OCI-LY3 (cell line): ENCODE results near the gene TICRR.

Experiments
- H2AFZ ChIP-seq: fragments of 200-600, 300-600 bp; shearing (Covaris generic); 2 replicates; pipeline ENCODE4 v1.6.0; 2014; ENCODE audit warnings: antibody characterized with exemption, low read depth, low read length
- H3K27ac ChIP-seq: fragments of 200-600, 300-600 bp; sonication (generic); 2 replicates; pipeline ENCODE4 v1.5.1; 2014; ENCODE audit warnings: mild to moderate bottlenecking, low read length, moderate library complexity, mixed read lengths
- H3K27me3 ChIP-seq: fragments of 200-600, 300-600 bp; sonication (generic); 2 replicates; pipeline ENCODE4 v1.6.1; 2014; ENCODE audit warnings: low read depth, low read length, mixed read lengths
- H3K36me3 ChIP-seq: fragments of 200-600, 300-600 bp; sonication (generic); replicated peaks from 2 replicates; pipeline ENCODE3; 2014; ENCODE audit warnings: low read depth, low read length, mixed read lengths
- H3K4me1 ChIP-seq: fragments of 300-600, 200-600 bp; sonication (generic); 2 replicates; pipeline ENCODE4 v1.6.1; 2014; ENCODE audit warnings: low read length, mixed read lengths
- H3K4me2 ChIP-seq: fragments of 200-600, 300-600 bp; sonication (generic); 2 replicates; pipeline ENCODE4 v1.6.1; 2014; ENCODE audit warnings: low read length, mixed read lengths
- H3K4me3 ChIP-seq: fragments of 300-600, 200-600 bp; sonication (generic); 2 replicates; pipeline ENCODE4 v1.5.1; 2014; ENCODE audit warnings: antibody characterized with exemption, mild to moderate bottlenecking, low read length, moderate library complexity
- H3K79me2 ChIP-seq: fragments of 300-600, 200-600 bp; shearing (Covaris generic); 2 replicates; pipeline ENCODE4 v1.6.1; 2014; ENCODE audit warnings: mild to moderate bottlenecking, low read length, mixed read lengths
- H3K9ac ChIP-seq: fragments of 300-600, 200-600 bp; shearing (Covaris generic); 2 replicates; pipeline ENCODE4 v1.6.0; 2014; ENCODE audit warnings: mild to moderate bottlenecking, low read length, moderate library complexity
- H3K9me3 ChIP-seq: fragments of 200-600, 300-600 bp; shearing (Covaris generic); 2 replicates; pipeline ENCODE4 v1.6.1; 2014; ENCODE audit warnings: low read length, mixed read lengths; ENCODE audit not compliant: insufficient read depth
- H4K20me1 ChIP-seq: fragments of 200-600, 300-600 bp; sonication (generic); 2 replicates; pipeline ENCODE4 v1.6.1; 2016; ENCODE audit warnings: low read length, mixed read lengths; ENCODE audit not compliant: insufficient read depth
- EZH2phosphoT487 ChIP-seq: fragments of 200-600 bp; shearing (Covaris generic); IDR thresholded peaks from 2 replicates; pipeline ENCODE4 v1.6.1; 2018; ENCODE audit warnings: antibody characterized with exemption, mixed run types, low read depth
- TF ChIP-seq, protein P1 (sequence below): fragments of 200-600, 300-600 bp; sonication (generic); IDR thresholded peaks from 2 replicates; pipeline ENCODE4 v1.5.1; 2014; ENCODE audit warnings: antibody characterized with exemption, low read length, low read depth

The TICRR gene

DNA sequence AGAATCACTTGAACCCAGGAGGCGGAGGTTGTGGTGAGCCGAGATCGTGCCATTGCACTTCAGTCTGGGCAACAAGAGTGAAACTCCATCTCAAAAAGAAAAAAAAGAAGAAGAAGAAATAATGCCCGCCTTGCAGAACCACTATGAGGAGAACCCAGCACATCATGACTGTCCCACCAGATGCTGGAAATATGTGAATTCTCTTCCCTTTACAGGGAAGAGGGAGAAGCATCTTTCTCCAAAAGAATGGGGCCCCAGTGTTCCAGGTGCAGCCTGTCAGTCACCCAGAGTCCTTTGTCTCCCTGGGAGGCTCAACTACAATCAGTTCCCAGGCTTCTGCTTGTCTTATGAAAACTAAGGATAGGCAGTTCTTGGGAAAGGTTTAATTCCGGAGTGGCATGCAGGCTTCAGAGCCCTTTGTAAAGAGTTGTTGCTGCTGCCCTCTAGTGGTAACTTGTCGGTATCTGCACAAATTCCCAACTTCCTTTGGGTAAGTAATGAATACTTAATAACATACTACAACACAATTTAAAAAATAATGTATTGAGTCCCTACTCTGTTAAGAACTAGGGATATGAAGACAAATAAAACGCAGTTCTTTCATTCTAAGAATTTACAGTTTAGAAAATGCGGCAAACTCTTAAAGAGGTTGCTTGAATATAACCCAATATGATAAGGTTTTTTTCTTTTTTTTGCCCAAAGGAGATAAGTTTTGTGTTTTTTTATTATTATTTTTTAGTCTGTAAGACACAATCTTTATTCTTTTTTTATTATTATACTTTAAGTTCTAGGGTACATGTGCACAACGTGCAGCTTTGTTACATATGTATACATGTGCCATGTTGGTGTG, 18.6 kb upstream of the TICRR start:
- no peaks in the 10 kb centered on the region for H3K79me2 ChIP-seq
- no peak overlapping the region for H2AFZ ChIP-seq
- no peaks in the 10 kb centered on the region for H3K36me3 ChIP-seq
- H3K4me1 ChIP-seq, result peaks cover 5% of the 10 kb centered on the region
- no peak overlapping the region for H3K4me3 ChIP-seq
- no peaks in the 10 kb centered on the region for H3K9me3 ChIP-seq
- TF ChIP-seq EZH2phosphoT487, result no peak
- TF ChIP-seq, protein P1, sequence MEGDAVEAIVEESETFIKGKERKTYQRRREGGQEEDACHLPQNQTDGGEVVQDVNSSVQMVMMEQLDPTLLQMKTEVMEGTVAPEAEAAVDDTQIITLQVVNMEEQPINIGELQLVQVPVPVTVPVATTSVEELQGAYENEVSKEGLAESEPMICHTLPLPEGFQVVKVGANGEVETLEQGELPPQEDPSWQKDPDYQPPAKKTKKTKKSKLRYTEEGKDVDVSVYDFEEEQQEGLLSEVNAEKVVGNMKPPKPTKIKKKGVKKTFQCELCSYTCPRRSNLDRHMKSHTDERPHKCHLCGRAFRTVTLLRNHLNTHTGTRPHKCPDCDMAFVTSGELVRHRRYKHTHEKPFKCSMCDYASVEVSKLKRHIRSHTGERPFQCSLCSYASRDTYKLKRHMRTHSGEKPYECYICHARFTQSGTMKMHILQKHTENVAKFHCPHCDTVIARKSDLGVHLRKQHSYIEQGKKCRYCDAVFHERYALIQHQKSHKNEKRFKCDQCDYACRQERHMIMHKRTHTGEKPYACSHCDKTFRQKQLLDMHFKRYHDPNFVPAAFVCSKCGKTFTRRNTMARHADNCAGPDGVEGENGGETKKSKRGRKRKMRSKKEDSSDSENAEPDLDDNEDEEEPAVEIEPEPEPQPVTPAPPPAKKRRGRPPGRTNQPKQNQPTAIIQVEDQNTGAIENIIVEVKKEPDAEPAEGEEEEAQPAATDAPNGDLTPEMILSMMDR, result peak; percentile 89
- H3K27me3 ChIP-seq, result no peaks in the 10 kb centered on the region; the same call in 1 of the 2 replicates
- H4K20me1 ChIP-seq, result no peaks in the 10 kb centered on the region
- no peak overlapping the region for H3K27ac ChIP-seq
- no peak overlapping the region for H3K9ac ChIP-seq
- H3K4me2 ChIP-seq, result no peak overlapping the region

DNA sequence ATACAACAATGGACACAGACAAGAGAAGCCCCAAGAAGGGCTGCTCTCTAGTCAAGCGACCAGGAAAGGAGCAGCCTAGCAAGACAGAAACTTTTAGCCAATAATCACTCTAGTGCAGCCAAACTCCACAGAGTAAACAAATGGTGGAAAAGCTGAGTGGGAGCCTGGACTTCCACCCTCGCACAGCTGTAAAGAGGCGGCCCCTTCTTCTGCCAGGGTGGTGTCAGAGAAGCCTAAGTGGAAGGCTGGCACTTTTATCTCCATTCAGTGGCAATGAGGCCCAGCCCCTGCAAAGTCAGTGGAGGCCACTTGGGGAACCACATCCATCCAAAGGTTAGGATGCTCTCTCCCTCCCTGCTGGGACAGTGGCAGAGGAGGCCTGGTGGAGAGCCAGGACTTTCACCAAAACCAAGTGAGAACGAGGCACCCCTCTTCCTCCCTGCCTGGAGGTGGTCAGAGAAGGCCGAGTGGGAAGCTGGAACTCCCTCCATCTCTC, 15.5 kb upstream of the TICRR start:
- Histone ChIP-seq H3K9ac (no peak overlapping the region), H3K4me1 (no peaks in the 10 kb centered on the region), H3K4me2 (no peak overlapping the region), H3K79me2 (no peaks in the 10 kb centered on the region), H2AFZ (no peak overlapping the region), H3K9me3 (no peaks in the 10 kb centered on the region), H3K27me3 (no peaks in the 10 kb centered on the region; the same call in 1 of the 2 replicates), H3K36me3 (no peaks in the 10 kb centered on the region), H3K4me3 (no peak overlapping the region), H3K27ac (no peak overlapping the region), H4K20me1 (no peaks in the 10 kb centered on the region)
- TF ChIP-seq, protein P1, result no peak
- no peak for TF ChIP-seq EZH2phosphoT487

DNA sequence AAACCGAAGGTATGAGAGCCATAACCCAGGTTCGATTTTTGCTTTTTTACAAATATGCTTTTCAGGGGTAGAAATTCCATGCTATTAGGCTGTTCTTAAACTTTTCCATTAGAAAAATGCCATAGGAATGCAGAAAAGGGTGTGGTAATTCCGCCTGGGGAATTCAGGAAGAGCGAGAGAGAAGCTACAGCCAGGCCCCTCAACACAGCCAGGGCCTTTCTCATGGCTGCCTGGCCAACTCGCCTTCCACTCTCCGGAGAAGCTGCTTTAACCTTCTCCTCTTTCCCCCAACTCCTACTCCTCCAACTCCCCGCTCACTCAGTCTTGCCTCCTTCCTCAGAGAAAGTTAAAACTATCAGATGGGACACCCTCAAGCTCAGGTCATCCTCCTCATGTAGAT, 9.1 kb upstream of the TICRR start:
- Histone ChIP-seq H3K79me2 (no peaks in the 10 kb centered on the region), H3K4me3 (no peak overlapping the region), H3K4me1 (no peaks in the 10 kb centered on the region), H3K27me3 (no peaks in the 10 kb centered on the region), H3K9ac (no peak overlapping the region), H3K36me3 (no peaks in the 10 kb centered on the region), H3K27ac (no peak overlapping the region), H2AFZ (no peak overlapping the region), H3K4me2 (no peak overlapping the region), H3K9me3 (no peaks in the 10 kb centered on the region), H4K20me1 (no peaks in the 10 kb centered on the region)
- TF ChIP-seq EZH2phosphoT487, result no peak
- TF ChIP-seq, protein P1, result no peak

GRCh38 chr15:89566621-89567294, 8.5 kb upstream of the TICRR start:
- Histone ChIP-seq H3K27me3 (no peaks in the 10 kb centered on the region), H2AFZ (no peak overlapping the region), H4K20me1 (no peaks in the 10 kb centered on the region), H3K9ac (no peak overlapping the region), H3K9me3 (no peaks in the 10 kb centered on the region), H3K79me2 (no peaks in the 10 kb centered on the region), H3K27ac (no peak overlapping the region), H3K4me2 (no peak overlapping the region), H3K36me3 (no peaks in the 10 kb centered on the region), H3K4me3 (no peak overlapping the region), H3K4me1 (no peaks in the 10 kb centered on the region)
- TF ChIP-seq, protein P1, result no peak
- TF ChIP-seq EZH2phosphoT487, result no peak
